ENCODE measurements around the gene GGTLC2. TPM values are rescaled to one million over a fixed set of nuclear protein-coding genes. Genes with fewer than 3 reads are reported as not detected.

Gene GGTLC2
- total RNA-seq, 1 donor from 2014 or later: not detected

DNA sequence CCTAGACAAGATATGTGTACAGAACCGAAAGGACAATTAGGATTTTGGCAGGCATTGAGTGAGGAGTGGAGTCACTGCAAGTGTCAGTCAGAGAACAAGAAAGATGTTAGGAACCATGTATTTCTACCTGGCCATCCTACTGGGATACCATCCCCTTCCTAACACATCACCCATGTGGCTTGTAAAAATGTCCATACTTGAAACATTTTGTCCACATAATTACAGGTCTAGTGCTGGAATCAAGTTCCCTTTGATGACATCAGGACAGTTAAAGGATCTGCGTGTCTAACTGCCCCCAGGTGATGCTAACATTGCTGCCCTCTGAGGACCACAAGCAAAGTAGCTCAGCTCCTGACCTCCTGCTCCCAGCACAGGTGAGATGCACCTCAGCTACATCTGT is 31.9 kb upstream of the GGTLC2 start:
- ChIA-PET CTCF (no interaction called here), POLR2A (no interaction called here)
- ATAC-seq (ENCODE audit: low read depth) (no peak), DNase-seq (no peak)
- Mint-ChIP-seq H3K36me3 (ENCODE audit: low read depth) (no peaks in the 10 kb centered on the region), H3K4me1 (peaks cover 22% of the 10 kb centered on the region), H3K9me3 (peaks cover under 1% of the 10 kb centered on the region), H3K4me3 (no peak overlapping the region), H3K27ac (no peak overlapping the region), H3K27me3 (no peaks in the 10 kb centered on the region)
- TF ChIP-seq, protein P1, sequence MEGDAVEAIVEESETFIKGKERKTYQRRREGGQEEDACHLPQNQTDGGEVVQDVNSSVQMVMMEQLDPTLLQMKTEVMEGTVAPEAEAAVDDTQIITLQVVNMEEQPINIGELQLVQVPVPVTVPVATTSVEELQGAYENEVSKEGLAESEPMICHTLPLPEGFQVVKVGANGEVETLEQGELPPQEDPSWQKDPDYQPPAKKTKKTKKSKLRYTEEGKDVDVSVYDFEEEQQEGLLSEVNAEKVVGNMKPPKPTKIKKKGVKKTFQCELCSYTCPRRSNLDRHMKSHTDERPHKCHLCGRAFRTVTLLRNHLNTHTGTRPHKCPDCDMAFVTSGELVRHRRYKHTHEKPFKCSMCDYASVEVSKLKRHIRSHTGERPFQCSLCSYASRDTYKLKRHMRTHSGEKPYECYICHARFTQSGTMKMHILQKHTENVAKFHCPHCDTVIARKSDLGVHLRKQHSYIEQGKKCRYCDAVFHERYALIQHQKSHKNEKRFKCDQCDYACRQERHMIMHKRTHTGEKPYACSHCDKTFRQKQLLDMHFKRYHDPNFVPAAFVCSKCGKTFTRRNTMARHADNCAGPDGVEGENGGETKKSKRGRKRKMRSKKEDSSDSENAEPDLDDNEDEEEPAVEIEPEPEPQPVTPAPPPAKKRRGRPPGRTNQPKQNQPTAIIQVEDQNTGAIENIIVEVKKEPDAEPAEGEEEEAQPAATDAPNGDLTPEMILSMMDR (IDR thresholded peaks at IDR 0.05): no peak
- intact Hi-C loops (cut with micrococcal nuclease): no loop called here

DNA sequence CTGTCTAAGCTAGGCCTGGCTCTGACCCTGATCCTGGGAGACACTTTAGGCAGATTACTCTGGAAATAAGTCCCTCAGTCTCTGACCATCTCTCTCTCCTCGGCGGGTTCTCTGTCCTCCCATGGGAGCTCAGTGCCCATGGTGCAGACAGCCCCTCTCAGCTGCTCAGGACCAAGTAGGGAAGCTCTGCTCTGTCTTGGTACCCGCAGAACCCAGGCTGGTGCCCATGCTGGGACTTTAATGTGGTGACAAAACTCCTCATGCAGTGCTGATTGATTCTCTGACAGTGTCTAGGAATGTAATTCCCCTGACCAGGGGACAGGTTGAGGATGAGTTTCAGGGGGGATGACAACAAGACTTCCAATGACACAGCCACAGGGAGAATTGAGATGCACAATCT is 30.3 kb upstream of the GGTLC2 start:
- no peak overlapping the region for H3K4me3 Mint-ChIP-seq
- CTCF ChIA-PET: interaction anchor here (1.4 kb wide), 1 partner anchor 10 kb away, joined by 3 read pairs; no protein-coding TSS in a partner anchor
- no peak for ATAC-seq (ENCODE audit: low read depth)
- H3K9me3 Mint-ChIP-seq: no peaks in the 10 kb centered on the region
- H3K27me3 Mint-ChIP-seq: no peaks in the 10 kb centered on the region
- no peaks in the 10 kb centered on the region for H3K36me3 Mint-ChIP-seq (ENCODE audit: low read depth)
- TF ChIP-seq, protein P1 (IDR thresholded peaks at IDR 0.05): no peak
- intact Hi-C loops (cut with micrococcal nuclease): no loop called here
- H3K4me1 Mint-ChIP-seq: peaks cover 18% of the 10 kb centered on the region
- POLR2A ChIA-PET: no interaction called here
- DNase-seq: no peak
- H3K27ac Mint-ChIP-seq: no peak overlapping the region

DNA sequence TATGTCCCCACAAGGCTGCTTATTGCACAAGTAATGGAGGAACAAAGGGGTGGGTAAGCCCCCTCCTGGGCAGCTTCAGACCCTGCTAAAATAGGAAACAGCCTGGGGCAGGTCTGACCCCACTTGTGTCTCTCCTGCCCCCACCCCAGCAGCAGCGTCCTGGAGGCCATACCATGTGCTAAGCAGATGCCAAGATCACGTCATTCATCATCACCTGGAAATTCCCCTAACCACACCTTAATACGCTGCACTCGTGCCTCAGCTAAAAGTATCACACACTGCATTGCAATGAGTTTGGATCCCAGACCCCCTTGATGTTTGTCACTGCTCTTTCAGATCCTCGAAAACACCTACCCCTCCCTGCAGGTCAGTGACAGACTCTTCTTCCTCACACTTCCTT is 27.8 kb upstream of the GGTLC2 start:
- TF ChIP-seq, protein P1 (IDR thresholded peaks at IDR 0.05): no peak
- Mint-ChIP-seq H3K27me3 (no peaks in the 10 kb centered on the region), H3K4me3 (no peak overlapping the region), H3K36me3 (ENCODE audit: low read depth) (no peaks in the 10 kb centered on the region), H3K27ac (peak overlapping the region; percentile 43), H3K4me1 (peaks cover 16% of the 10 kb centered on the region), H3K9me3 (no peaks in the 10 kb centered on the region)
- POLR2A ChIA-PET: no interaction called here
- intact Hi-C loops (cut with micrococcal nuclease): loop anchor here (1.0 kb wide), 1 partner anchor 22 kb away; no protein-coding TSS in a partner anchor
- CTCF ChIA-PET: interaction anchor here (0.8 to 1.6 kb wide), 2 partner anchors 30 to 93 kb away, joined by 3 read pairs; no protein-coding TSS in a partner anchor
- ATAC-seq (ENCODE audit: low read depth) (peak; percentile 88), DNase-seq (no peak)

DNA sequence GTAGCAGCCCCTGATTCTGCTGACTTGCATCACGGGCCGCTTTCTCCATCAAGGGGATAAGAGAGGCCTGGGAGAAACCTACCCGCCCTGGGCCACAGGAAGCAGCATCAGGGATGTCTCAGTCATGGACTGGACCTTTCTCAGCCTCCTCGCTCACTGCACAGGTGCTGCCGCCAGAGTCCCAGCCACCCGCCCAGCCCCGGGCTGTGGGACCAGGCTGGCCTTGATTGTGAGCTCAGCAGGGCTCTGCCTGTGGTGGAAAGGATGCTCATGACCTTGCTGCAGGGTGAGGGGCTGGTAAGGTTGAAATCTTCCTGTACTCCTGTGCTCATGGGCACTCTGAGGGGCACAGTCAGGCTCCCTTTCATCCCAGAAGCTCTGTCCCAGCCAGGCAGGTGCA is 26.0 kb upstream of the GGTLC2 start:
- ChIA-PET POLR2A (no interaction called here), CTCF (no interaction called here)
- intact Hi-C loops (cut with micrococcal nuclease): no loop called here
- Mint-ChIP-seq H3K4me3 (no peak overlapping the region), H3K9me3 (no peaks in the 10 kb centered on the region), H3K27ac (no peak overlapping the region), H3K36me3 (ENCODE audit: low read depth) (no peaks in the 10 kb centered on the region), H3K4me1 (peaks cover 16% of the 10 kb centered on the region), H3K27me3 (no peaks in the 10 kb centered on the region)
- DNase-seq (no peak), ATAC-seq (ENCODE audit: low read depth) (no peak)
- TF ChIP-seq, protein P1 (IDR thresholded peaks at IDR 0.05): no peak

DNA sequence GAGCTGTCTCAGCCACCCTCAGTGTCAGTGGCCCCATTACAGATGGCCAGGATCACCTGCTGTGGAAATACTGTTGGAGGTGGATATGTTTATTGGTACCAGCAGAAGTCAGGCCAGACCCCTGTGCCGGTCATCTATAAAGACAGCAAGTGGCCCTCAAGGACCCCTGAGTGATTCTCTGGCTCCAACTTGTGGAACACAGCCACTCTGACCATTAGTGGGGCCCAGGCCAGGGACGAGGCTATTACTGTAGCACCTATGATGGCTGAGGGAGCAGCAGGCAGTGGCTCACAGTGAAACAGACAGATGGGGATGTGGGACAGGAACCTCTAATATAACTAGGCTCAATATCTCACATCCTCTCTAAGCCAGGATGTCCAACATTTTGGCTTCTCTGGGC is 25.5 kb upstream of the GGTLC2 start:
- H3K4me1 Mint-ChIP-seq: peaks cover 16% of the 10 kb centered on the region
- DNase-seq: no peak
- H3K36me3 Mint-ChIP-seq (ENCODE audit: low read depth): no peaks in the 10 kb centered on the region
- no peak for ATAC-seq (ENCODE audit: low read depth)
- no peak overlapping the region for H3K4me3 Mint-ChIP-seq
- CTCF ChIA-PET: no interaction called here
- H3K27ac Mint-ChIP-seq: no peak overlapping the region
- intact Hi-C loops (cut with micrococcal nuclease): no loop called here
- TF ChIP-seq, protein P1 (IDR thresholded peaks at IDR 0.05): no peak
- no peaks in the 10 kb centered on the region for H3K9me3 Mint-ChIP-seq
- POLR2A ChIA-PET: no interaction called here
- H3K27me3 Mint-ChIP-seq: no peaks in the 10 kb centered on the region

Data from activated B cell treated with CpG ODN at 0.5 μM for 24 hours (primary cell).